ENCODE measurements around the gene COPB2.

DNA sequence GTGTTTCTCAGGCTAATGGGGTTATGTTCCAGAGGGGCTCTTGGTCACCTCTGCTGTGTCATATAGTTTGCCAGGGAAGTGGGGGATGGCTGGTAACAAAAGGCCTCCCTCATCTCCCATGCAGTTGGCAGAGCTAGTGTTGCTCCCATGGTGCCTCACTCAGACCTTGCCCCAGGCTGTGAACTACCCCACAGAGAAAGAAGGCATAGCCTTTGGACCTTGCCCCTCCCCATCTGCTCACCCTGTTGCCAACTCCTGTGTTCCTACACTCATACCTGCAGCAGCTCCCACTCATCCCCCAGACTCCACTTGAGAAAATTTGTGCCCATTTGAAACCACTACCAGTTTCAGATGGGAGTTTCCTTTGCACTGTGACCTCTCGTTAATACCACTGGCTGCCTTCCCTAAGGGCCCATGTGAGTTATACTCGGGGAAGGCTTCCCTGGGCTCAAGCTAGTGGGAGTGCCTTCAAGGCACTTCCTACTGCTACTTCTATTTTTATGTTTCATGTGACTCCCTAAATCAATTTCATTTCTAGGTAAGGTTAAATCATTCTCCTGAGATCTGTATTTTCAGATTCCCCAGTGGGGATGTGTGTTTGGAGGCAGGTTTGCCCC, 25.3 kb upstream of the COPB2 start:
- TF ChIP-seq RAD21 (IDR thresholded peaks at IDR 0.05; ENCODE audit: low read length), result no peak
- TF ChIP-seq, protein P1, sequence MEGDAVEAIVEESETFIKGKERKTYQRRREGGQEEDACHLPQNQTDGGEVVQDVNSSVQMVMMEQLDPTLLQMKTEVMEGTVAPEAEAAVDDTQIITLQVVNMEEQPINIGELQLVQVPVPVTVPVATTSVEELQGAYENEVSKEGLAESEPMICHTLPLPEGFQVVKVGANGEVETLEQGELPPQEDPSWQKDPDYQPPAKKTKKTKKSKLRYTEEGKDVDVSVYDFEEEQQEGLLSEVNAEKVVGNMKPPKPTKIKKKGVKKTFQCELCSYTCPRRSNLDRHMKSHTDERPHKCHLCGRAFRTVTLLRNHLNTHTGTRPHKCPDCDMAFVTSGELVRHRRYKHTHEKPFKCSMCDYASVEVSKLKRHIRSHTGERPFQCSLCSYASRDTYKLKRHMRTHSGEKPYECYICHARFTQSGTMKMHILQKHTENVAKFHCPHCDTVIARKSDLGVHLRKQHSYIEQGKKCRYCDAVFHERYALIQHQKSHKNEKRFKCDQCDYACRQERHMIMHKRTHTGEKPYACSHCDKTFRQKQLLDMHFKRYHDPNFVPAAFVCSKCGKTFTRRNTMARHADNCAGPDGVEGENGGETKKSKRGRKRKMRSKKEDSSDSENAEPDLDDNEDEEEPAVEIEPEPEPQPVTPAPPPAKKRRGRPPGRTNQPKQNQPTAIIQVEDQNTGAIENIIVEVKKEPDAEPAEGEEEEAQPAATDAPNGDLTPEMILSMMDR (IDR thresholded peaks at IDR 0.05), result no peak
- no peak for TF ChIP-seq TEAD4 (IDR thresholded peaks at IDR 0.05; ENCODE audit: borderline replicate concordance, insufficient read depth)
- no peak for TF ChIP-seq POLR2AphosphoS5 (IDR thresholded peaks at IDR 0.05; ENCODE audit: low read depth, low read length)
- TF ChIP-seq, protein P2, sequence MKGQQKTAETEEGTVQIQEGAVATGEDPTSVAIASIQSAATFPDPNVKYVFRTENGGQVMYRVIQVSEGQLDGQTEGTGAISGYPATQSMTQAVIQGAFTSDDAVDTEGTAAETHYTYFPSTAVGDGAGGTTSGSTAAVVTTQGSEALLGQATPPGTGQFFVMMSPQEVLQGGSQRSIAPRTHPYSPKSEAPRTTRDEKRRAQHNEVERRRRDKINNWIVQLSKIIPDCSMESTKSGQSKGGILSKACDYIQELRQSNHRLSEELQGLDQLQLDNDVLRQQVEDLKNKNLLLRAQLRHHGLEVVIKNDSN (IDR thresholded peaks at IDR 0.05; ENCODE audit: borderline replicate concordance, low read depth), result no peak
- no peak for TF ChIP-seq SIN3A (IDR thresholded peaks at IDR 0.05; ENCODE audit: borderline replicate concordance, low read depth, low read length)

Data from SK-N-SH (cell line).